K562 (cell line): Measurements from ENCODE around the gene ARMC7. TPM values are rescaled to one million over a fixed set of nuclear protein-coding genes. Genes with fewer than 3 reads are reported as not detected.

ENCODE experiments used
- ATAC-seq: fragments of 200-7000 bp; cut with Tn5 transposase; 3 replicates; pipeline ENCODE4 v1.9.1; 2020; ENCODE audit warnings: moderate library complexity
- BruUV-seq: library from RNA; stranded (reverse); fragments of 400-500 nt; replicated peaks from 2 replicates; lab custom pipeline; 2021; lab: Mats Ljungman, UMichigan
- CTCF ChIA-PET: fragments of 300-600 bp; formaldehyde crosslinking; extraction: SDS; loops from one replicate; lab custom pipeline; 2021; ENCODE audit warnings: low intra/inter-chr PET ratio; lab: Yijun Ruan, JAX
- POLR2A ChIA-PET: fragments of 300-600, 350-650 bp; sonication (Branson Sonifier 250); formaldehyde crosslinking; extraction: SDS; loops from one replicate; lab custom pipeline; 2021; ENCODE audit warnings: antibody characterized with exemption, inconsistent platforms; lab: Yijun Ruan, JAX
- DNase-seq, 4 experiments: peaks; one replicate each; pipeline versions ENCODE4 v3.0.0 to v3.0.0-alpha.2; 2011 to 2018; ENCODE audit warnings: low spot score in 3 of 4, mixed read lengths in 3 of 4; ENCODE audit errors: extremely low read depth in 1 of 4
- FAIRE-seq: peaks from 2 replicates; lab custom pipeline; 2011; peaks lifted over from hg19 to GRCh38; lab: Jason Lieb, UNC
- H2AFZ ChIP-seq: 2 replicates; pipeline ENCODE4 v1.6.0; 2011; ENCODE audit warnings: low read depth, low read length, control low read depth, inconsistent platforms
- H3K27ac ChIP-seq: fragments of 200-600 bp; 3 replicates; pipeline ENCODE4 v1.8.0; 2011; ENCODE audit warnings: low read depth, mild to moderate bottlenecking, control low read depth, inconsistent platforms, low read length, moderate library complexity, mixed read lengths; ENCODE audit errors: extremely low read depth
- H3K27me3 ChIP-seq, 2 experiments: fragments of 300-600 bp in 1 of 2; 2 replicates in 1 of 2; 3 replicates in 1 of 2; pipeline versions ENCODE4 v1.6.0 to v1.8.0; 2011; ENCODE audit warnings: inconsistent platforms in 2 of 2, low read length in 2 of 2, mild to moderate bottlenecking in 1 of 2, mixed read lengths in 1 of 2, moderate library complexity in 1 of 2; ENCODE audit not compliant: control insufficient read depth in 2 of 2, insufficient read depth in 2 of 2
- H3K36me3 ChIP-seq: fragments of 300-600 bp; 3 replicates; pipeline ENCODE4 v1.8.0; 2011; ENCODE audit warnings: mild to moderate bottlenecking, low read length, inconsistent platforms; ENCODE audit not compliant: control insufficient read depth, insufficient read depth
- H3K4me1 ChIP-seq, 2 experiments: fragments of 200-600 bp in 1 of 2; replicated peaks in 1 of 2; 2 replicates in 1 of 2; 3 replicates in 1 of 2; pipeline versions ENCODE4 v1.5.1 to v1.8.0; 2011; ENCODE audit warnings: inconsistent platforms in 2 of 2, low read length in 2 of 2, mild to moderate bottlenecking in 1 of 2, mixed read lengths in 1 of 2, moderate library complexity in 1 of 2; ENCODE audit not compliant: control insufficient read depth in 2 of 2, insufficient read depth in 2 of 2
- H3K4me2 ChIP-seq: 2 replicates; pipeline ENCODE4 v1.6.1; 2011; ENCODE audit warnings: low read length, control low read depth, inconsistent platforms, mixed read lengths; ENCODE audit not compliant: insufficient read depth
- H3K4me3 ChIP-seq: fragments of 200-600 bp; sonication (generic), shearing (Covaris generic); 2 replicates; pipeline ENCODE4 v1.5.1; 2016; ENCODE audit warnings: control low read depth, inconsistent platforms
- H3K79me2 ChIP-seq: fragments of 200-600 bp; 3 replicates; pipeline ENCODE4 v1.8.0; 2011; ENCODE audit warnings: low read length, inconsistent platforms; ENCODE audit not compliant: control insufficient read depth, insufficient read depth
- H3K9ac ChIP-seq, 2 experiments: 2 replicates each; pipeline versions ENCODE4 v1.6.0 to v1.6.1; 2011; ENCODE audit warnings: low read depth in 2 of 2, low read length in 2 of 2, control low read depth in 1 of 2, inconsistent platforms in 1 of 2, mild to moderate bottlenecking in 1 of 2, mixed read lengths in 1 of 2; ENCODE audit not compliant: insufficient read depth in 1 of 2
- H3K9me1 ChIP-seq: one replicate; pipeline ENCODE4 v1.6.0; 2011; ENCODE audit warnings: inconsistent platforms, mild to moderate bottlenecking, low read length, moderate library complexity; ENCODE audit not compliant: control insufficient read depth, insufficient read depth
- H3K9me3 ChIP-seq: replicated peaks from 2 replicates; pipeline ENCODE4 v1.5.1; 2011; ENCODE audit warnings: low read depth, low read length, inconsistent platforms; ENCODE audit not compliant: control insufficient read depth, insufficient read depth
- H4K20me1 ChIP-seq: replicated peaks from 2 replicates; pipeline ENCODE4 v1.6.1; 2011; ENCODE audit warnings: low read length, inconsistent platforms, mixed read lengths; ENCODE audit not compliant: control insufficient read depth, insufficient read depth
- CTCF ChIP-seq, 3 experiments: IDR thresholded peaks in 2 of 3; conservative IDR thresholded peaks in 1 of 3; 2 replicates each; pipeline ENCODE4 v1.5.1; 2011 to 2012; ENCODE audit warnings: low read length in 3 of 3, mild to moderate bottlenecking in 3 of 3, control low read depth in 2 of 3, improper control_type of control experiment in 1 of 3, inconsistent platforms in 1 of 3, low read depth in 1 of 3, mixed read lengths in 1 of 3, moderate library complexity in 1 of 3; ENCODE audit not compliant: insufficient read depth in 2 of 3
- PHF21A ChIP-seq: fragments of 450-650 bp; IDR thresholded peaks from 2 replicates; pipeline ENCODE4 v1.6.1; 2017; ENCODE audit warnings: low read depth, borderline replicate concordance
- WGBS: fragments of 100-300 bp; shearing (Covaris generic); methylation state at CpG from one replicate; pipeline ENCODE4 v1.1.6; 2016; ENCODE audit warnings: low coverage, mixed read lengths; ENCODE audit not compliant: insufficient coverage; ENCODE audit errors: missing lambda C conversion rate; 5-methylcytosine and 5-hydroxymethylcytosine counted together
- in situ Hi-C: fragments of 300-500 bp; cut with MboI; formaldehyde crosslinking; loops from 4 replicates; pipeline ENCODE4 v1.15.0; 2018; ENCODE audit warnings: inconsistent platforms, mixed read lengths
- intact Hi-C: fragments of 100-400 bp; cut with micrococcal nuclease; formaldehyde crosslinking; loops from 2 replicates; pipeline ENCODE4 v1.14.2; 2022
- polyA plus RNA-seq, 8 experiments: library from polyadenylated mRNA; depleted of rRNA in 4 of 8; stranded (reverse) in 5 of 8; unstranded in 3 of 8; fragments of >200 nt; fragmentation: Nextera tagmentation in 2 of 8; fragmentation: Illumina TruSeq in 1 of 8; extraction: Ambion mirVana in 2 of 8; extraction: Trizol in 1 of 8; gene quantifications; 2 replicates each; pipeline versions ENCODE4 v1.2.1 to v1.2.3, GENCODE V29; 2011 to 2014; ENCODE audit warnings: inconsistent platforms in 1 of 8, missing spikeins in 1 of 8
- total RNA-seq, 7 experiments: library from RNA; depleted of rRNA in 6 of 7; stranded (reverse); fragments of >200 nt in 6 of 7; fragmentation: Illumina TruSeq in 2 of 7; extraction: Trizol in 2 of 7; gene quantifications; 2 replicates each; pipeline versions ENCODE4 v1.2.1 to v1.2.3, GENCODE V29; 2011 to 2021; ENCODE audit warnings: low replicate concordance in 1 of 7

The ARMC7 gene
- total and polyA plus RNA-seq, 9 of the 15 experiments (the other 6 are each of a cell fraction or from before 2014, with no cell fraction given) = 1.4 to 15.2 (median 5.9) TPM

GRCh38 chr17:75079023-75079373, 30.8 kb upstream of the ARMC7 start:
- TF ChIP-seq CTCF (IDR thresholded peaks at IDR 0.05 in 2 of 3, conservative IDR thresholded peaks at IDR 0.05 in 1 of 3; ENCODE audit: insufficient read depth in 2 of 3, low read depth in 1 of 3, low read length in 3 of 3) (0 out of 6 replicates have a peak, but pooled peaks of 1 of the 3 experiments have one; percentile 2), PHF21A (no peak)
- ATAC-seq = no peak
- H3K4me3 ChIP-seq = no peak overlapping the region
- no peak for FAIRE-seq
- no peak overlapping the region for H3K27ac ChIP-seq
- H3K9me1 ChIP-seq = no peaks in the 10 kb centered on the region
- peaks cover 19 to 35% of the 10 kb centered on the region in 2 experiments for H3K4me1 ChIP-seq
- peak overlapping the region in 1 of 2 experiments; percentile 36; a peak in 1 of 4 replicates for H3K9ac ChIP-seq
- intact Hi-C loops (no loop called here), in situ Hi-C loops (no loop called here)
- no peak for DNase-seq
- H3K9me3 ChIP-seq = no peaks in the 10 kb centered on the region
- no TSS peak for BruUV-seq
- ChIA-PET CTCF (no interaction called here), POLR2A (interaction anchor here (0.5 to 1.9 kb wide), 6 partner anchors 9 to 75 kb away, joined by 3 to 7 read pairs (median 4); partner anchors contain the start of genes JPT1 and SLC16A5)
- no peaks in the 10 kb centered on the region for H3K36me3 ChIP-seq
- 70% methylated on average over 8 of the region's 8 CpGs for WGBS
- no peaks in the 10 kb centered on the region for H4K20me1 ChIP-seq
- no peaks in the 10 kb centered on the region for H3K27me3 ChIP-seq
- H2AFZ ChIP-seq = peak overlapping the region; percentile 3; the same call in 1 of the 2 replicates
- H3K79me2 ChIP-seq = no peaks in the 10 kb centered on the region
- H3K4me2 ChIP-seq = no peak overlapping the region
